DND-41 (cell line): Measurements from ENCODE around the gene DHDDS.

ENCODE experiments used
- CTCF ChIP-seq: IDR thresholded peaks from 2 replicates; pipeline ENCODE4 v1.5.1; 2012; ENCODE audit warnings: borderline replicate concordance, low read length, moderate library complexity, mild to moderate bottlenecking; ENCODE audit not compliant: poor library complexity, severe bottlenecking; ENCODE audit errors: extremely low read depth
- EZH2 ChIP-seq: IDR thresholded peaks from 3 replicates; pipeline ENCODE4 v1.6.1; 2012; ENCODE audit warnings: borderline replicate concordance, low read depth, mild to moderate bottlenecking, moderate library complexity, low read length, inconsistent platforms; ENCODE audit not compliant: severe bottlenecking

DNA sequence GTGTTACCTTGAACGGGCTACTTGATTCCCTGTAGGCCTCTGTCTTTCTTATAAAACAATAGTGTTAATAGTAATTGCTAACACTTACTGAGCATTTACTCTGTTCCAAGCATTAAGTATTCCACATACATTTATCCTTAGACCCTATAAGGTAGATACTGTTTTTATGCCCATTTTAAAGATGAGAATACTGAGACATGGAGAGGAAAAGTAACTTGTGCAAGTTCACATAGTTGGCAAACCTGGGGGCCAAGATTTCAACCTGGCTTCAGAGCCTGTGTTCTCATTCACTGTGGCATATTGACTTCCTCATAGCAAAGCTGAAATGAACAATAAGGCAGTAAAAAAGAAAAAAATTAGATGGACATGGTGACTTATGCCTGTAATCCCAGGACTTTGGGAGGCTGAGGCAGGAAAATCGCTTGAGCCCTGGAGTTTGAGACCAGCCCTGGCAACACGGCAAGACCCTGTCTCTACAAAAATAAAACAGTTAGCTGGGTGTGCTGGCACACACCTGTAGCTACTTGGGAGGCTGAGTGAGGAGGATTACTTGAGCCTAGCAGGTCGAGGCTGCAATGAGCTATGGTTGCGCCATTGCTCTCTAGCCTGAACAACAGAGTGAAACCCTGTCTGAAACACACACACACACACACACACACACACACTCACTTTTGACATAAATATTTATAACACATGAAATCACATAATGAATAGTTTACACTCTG is 20.5 kb downstream of the DHDDS start:
- TF ChIP-seq CTCF (no peak), EZH2 (no peak)
